NB4 (cell line): ENCODE data around the gene CYB5B.

Experiments
- DNase-seq: peaks from one replicate; pipeline ENCODE4 v3.0.0; 2010; ENCODE audit warnings: low read depth
- H3K4me3 ChIP-seq: one replicate; pipeline ENCODE4 v1.5.1; 2011; ENCODE audit warnings: mild to moderate bottlenecking, low read depth, low read length, moderate library complexity
- MYC ChIP-seq: IDR thresholded peaks from 2 replicates; pipeline ENCODE4 v1.6.1; 2011; ENCODE audit warnings: low read depth, low read length
- POLR2A ChIP-seq: IDR thresholded peaks from 2 replicates; pipeline ENCODE4 v1.6.1; 2011; ENCODE audit warnings: mild to moderate bottlenecking; ENCODE audit not compliant: insufficient read length; ENCODE audit errors: extremely low read depth
- TF ChIP-seq, protein P1 (sequence below): IDR thresholded peaks from one replicate; pipeline ENCODE4 v1.5.1; 2012; ENCODE audit warnings: low read depth, low read length
- TF ChIP-seq, protein P2 (sequence below): IDR thresholded peaks from 2 replicates; pipeline ENCODE4 v1.6.1; 2011; ENCODE audit warnings: low read depth, low read length

CYB5B gene

DNA sequence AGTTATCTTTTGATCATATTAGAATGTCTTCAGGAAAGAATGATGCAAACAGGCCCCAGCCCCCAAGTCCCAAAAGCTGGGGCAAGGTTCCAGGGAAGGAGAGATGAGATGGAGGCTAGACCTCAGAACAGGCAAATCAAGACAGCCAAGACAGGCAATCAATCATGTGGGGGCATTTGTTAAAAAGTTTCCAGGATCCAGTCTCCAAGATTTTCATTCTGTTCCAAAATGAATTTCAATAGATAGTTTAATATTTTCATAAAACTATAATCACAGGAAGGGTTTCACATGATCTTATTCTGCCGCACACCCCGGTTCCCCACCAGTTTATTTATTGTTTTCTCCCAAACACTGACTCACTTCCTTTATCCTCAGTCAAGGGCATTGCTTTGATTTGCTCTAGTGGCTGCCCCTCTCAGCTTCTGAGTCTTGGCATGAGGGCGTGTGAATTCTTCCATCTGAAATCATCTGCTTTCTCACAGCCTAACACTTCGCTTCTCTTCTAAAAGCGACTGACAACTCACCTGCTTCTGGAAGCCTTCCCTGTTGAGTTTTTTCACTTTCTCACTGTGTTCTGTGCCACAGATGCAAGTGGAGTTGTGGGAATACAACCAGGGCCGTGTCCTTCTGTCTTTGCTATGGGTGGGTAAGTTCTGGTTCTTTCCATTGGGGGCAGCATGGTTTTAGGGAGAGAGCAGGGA, 26.4 kb upstream of the CYB5B start:
- no peak overlapping the region for H3K4me3 ChIP-seq
- TF ChIP-seq MYC = no peak
- TF ChIP-seq, protein P1, sequence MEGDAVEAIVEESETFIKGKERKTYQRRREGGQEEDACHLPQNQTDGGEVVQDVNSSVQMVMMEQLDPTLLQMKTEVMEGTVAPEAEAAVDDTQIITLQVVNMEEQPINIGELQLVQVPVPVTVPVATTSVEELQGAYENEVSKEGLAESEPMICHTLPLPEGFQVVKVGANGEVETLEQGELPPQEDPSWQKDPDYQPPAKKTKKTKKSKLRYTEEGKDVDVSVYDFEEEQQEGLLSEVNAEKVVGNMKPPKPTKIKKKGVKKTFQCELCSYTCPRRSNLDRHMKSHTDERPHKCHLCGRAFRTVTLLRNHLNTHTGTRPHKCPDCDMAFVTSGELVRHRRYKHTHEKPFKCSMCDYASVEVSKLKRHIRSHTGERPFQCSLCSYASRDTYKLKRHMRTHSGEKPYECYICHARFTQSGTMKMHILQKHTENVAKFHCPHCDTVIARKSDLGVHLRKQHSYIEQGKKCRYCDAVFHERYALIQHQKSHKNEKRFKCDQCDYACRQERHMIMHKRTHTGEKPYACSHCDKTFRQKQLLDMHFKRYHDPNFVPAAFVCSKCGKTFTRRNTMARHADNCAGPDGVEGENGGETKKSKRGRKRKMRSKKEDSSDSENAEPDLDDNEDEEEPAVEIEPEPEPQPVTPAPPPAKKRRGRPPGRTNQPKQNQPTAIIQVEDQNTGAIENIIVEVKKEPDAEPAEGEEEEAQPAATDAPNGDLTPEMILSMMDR = peak; percentile 30
- DNase-seq = peak; percentile 51

DNA sequence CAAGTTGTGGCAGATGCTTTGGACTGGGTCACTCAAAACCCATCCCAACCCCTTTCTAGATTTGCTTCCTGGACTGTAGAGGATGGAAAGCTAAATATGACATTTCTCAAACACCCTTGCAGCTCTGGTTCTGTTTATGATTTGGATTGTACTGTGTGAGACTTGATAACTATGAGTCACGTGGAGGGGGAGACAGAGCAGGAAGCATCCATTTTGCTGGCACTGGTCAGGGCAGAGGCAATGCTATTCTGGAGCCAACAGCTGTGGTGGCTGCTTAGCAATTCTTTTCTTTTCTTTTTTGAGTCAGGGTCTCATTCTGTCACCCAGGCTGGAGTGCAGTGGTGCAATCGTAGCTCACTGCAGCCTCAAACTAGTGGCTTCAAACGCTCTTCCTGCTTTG, 25.1 kb upstream of the CYB5B start:
- no peak overlapping the region for H3K4me3 ChIP-seq
- TF ChIP-seq, protein P1 = no peak
- TF ChIP-seq POLR2A (no peak), MYC (no peak)
- TF ChIP-seq, protein P2, sequence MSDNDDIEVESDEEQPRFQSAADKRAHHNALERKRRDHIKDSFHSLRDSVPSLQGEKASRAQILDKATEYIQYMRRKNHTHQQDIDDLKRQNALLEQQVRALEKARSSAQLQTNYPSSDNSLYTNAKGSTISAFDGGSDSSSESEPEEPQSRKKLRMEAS = no peak
- peak; percentile 59 for DNase-seq

DNA sequence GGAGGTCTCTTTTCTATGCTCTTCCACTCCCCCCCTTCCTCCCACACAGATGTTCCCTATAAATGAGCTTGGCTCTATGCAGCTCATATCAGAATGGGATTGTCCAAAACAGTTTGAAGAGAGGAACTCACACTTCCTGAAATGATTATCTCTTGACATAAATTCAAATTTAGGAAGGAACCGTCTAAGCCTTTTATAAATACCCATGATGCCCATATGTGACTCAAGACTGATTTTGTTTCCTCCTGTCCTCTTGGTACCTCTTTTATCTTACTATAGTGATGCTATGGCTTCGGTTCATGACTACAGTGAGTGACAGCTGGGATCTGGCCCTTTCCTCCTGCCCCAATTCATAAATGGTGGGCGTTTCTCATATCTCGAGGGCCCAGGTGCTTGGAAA, 22.0 kb upstream of the CYB5B start:
- TF ChIP-seq, protein P2 = no peak
- TF ChIP-seq, protein P1 = no peak
- TF ChIP-seq MYC = no peak
- TF ChIP-seq POLR2A = no peak
- no peak overlapping the region for H3K4me3 ChIP-seq
- peak; percentile 39 for DNase-seq

DNA sequence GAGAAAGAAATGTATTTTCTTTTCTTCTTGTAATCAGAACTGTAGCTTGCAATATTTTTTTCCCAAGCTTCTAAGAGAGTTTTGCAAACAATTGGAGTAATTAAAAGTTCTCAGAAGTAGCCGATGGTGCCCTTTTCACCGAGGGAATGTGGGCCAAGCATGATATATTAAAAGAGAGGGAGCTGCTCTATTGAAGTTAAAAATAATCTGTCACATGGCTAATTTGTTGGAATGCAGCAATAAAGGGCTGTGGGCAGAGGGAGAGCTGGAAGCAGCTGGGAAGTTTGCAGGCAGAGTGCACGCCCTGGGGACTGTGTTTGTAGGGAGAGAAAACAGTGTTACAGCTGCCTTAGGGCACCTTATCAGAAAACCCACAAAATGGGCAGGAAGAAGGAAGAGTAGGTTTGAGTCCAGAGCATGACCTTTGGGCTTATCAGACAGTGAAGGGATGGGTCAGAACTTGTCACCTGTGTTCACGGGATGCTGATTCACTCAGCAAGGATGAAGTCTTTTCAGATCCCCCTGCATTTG, 20.1 kb upstream of the CYB5B start:
- no peak for TF ChIP-seq POLR2A
- no peak for TF ChIP-seq MYC
- TF ChIP-seq, protein P1 = no peak
- TF ChIP-seq, protein P2 = no peak
- H3K4me3 ChIP-seq = no peak overlapping the region
- DNase-seq = no peak

DNA sequence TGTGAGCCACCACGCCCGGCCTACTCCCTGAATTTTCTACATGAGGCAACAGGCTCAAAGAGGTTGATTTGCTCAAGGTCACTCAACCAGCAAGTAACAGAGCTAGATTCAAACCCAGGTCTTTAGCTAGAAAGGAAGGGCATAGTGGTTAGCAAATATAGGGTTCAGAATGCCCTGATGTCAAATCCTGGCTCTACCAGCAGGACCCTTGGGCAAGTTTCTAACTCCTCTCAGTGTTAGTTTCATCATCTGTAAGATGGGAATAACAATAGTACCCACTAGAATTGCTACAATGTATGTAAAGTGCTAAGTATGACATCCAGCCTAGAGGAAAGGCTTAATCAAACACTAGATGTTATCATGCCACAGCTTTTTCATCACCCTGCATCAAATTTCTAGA, 19.1 kb upstream of the CYB5B start:
- H3K4me3 ChIP-seq = no peak overlapping the region
- no peak for DNase-seq
- TF ChIP-seq, protein P2 = no peak
- TF ChIP-seq, protein P1 = no peak
- no peak for TF ChIP-seq MYC
- TF ChIP-seq POLR2A = no peak

DNA sequence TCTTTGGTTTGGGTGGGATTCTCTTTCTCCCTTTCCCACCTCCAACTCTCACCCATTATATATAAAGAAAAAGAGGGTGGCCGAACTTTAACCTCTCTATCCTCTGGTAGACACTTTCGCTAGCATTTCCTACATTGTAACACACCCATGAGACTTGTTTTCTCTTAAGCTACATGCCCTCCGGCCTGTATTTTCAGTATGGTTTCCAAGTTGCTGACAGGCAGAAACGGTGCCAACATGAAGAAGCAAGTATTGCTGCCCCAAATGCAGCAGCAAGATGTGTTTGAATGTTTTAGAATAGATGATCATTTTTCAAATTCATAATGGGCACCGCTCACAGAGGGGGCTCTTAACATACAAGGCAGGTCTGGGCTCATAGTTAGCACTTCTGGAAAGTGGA, 18.7 kb upstream of the CYB5B start:
- no peak for DNase-seq
- H3K4me3 ChIP-seq = no peak overlapping the region
- no peak for TF ChIP-seq MYC
- TF ChIP-seq, protein P1 = no peak
- TF ChIP-seq, protein P2 = no peak
- no peak for TF ChIP-seq POLR2A
